ENCODE measurements around the gene ACTN4.

- TF ChIP-seq CTCF (IDR thresholded peaks at IDR 0.05), result no peak
- TF ChIP-seq POLR2A (IDR thresholded peaks at IDR 0.05), result no peak
- TF ChIP-seq EP300 (IDR thresholded peaks at IDR 0.05), result no peak
Measured at GRCh38 chr19:38696729-38697055, 49.2 kb downstream of the ACTN4 start.
